NK-92 (cell line): ENCODE results near the gene PDE2A.

Experiments used
- DNase-seq: peaks from one replicate; lab custom pipeline; 2025; ENCODE audit not compliant: unreplicated experiment; lab: John Stamatoyannopoulos, UW

The PDE2A gene

DNA sequence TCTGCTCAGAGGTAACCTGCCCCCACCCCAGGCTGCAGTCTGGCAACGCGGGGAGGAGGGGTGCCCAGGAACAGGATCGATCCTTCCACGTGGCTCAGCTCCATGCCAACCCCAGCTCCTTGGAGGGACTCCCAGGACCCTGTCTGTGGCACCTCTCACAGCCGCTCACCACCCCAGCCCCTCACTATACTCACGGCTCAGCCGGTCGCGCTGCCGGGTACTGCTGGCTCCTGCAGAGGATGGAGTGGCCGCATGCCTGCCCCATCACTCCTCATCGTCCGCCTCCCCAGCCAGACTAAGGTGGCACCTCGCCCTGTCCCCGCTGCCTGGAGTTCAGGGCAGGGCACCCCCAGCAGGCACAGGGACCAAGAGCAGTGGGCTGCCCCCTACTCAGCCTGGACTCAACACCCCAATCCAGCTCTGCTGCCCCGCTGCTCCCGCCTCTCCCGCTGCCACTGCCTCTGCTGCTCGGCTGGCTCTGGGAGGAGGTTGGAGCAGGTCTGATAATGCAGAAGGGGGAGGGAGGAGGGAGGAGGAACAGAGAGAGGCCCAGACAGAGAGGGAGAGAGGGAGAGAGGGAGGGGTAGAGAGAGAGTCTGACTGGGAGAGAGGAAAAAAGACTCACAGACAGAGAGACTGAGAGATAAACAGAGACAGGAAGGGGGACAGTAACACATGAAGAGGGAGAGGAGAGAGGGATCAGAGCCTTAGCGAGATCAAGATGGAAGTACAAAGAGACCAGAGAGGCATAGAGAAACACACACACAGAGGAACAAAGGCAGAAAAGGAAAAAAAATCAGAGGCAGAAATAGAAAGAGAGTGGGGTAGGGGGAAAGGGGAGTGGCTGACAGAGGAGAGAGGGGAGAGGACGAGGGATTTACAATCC is at the start of gene PDE2A:
Gene PDE2A, minus strand, starts transcription at position 480 of the 886 bp plus-strand sequence. Its CDS starts 215 bp downstream, at position 265.
- DNase-seq: no peak

DNA sequence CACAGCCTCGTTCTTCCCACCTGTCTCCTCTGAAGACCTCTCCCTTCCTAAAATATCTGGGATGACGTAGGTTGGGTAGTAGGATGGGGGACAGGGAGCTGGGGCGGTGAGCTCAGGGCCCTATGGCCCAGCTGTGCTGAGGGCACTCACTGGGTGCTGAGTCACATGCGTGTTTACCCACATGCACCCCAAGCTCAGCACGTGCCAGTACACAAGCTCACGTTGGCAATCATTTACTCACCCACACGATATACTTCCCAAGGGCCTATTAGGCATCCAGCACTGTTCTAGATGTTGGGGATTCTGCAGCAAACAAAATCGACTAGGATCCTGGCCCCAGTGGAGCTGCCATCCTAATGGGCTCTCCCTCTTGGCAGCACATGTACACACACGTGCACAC is 49.3 kb upstream of the PDE2A start:
- DNase-seq: no peak

DNA sequence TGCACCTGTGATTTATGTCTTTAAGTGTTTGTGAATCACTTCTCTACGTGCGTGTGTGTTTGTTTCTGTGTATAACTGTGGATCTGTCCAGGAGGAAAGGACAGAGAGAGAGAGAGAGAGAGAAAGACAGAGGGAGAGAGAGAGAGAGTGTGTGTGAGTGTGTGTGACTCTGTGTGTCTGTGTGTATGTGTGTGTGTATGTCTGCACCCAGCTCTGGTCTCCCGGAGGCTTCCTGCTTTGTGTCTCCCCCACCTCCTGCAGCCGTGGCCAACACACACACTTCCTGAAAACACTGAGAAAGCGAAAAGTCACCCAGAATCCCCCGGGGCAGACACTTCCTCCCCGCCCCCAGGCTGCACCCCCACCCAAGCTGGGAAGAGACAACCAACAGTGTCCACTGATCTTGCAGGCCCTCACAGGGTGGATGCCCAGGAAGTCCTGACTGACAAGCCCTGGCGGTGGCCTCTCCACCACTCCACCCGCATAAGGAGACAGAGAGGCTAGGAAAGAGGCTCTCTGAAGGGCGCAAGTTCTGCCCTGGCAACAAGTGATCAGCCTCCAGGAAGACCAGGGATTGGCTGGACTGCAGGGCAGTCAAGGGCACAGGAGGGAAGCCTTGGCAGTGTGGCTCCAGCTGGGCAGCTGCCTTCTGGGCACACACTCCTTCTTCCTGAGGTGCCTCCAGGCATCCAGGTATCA is 48.0 kb upstream of the PDE2A start:
- DNase-seq: peak; percentile 59

DNA sequence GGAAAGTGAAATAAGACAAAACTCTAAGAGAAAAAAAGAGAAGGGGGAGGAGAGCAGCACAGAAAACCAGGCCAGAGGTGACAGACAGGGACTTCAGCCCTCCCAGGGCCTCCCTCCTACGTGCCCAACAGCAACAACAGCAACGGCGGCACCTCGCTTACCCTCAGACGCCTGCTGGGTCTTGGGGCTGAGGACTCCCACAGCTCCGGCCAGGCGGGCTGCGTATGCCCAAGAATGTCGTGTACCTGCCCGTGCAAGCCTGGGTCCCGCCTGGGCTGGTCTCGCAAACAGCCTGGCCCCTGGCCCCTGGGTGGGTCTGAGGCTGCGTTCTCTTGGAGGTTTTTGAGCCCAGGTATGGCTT is 47.4 kb upstream of the PDE2A start:
- DNase-seq: no peak

DNA sequence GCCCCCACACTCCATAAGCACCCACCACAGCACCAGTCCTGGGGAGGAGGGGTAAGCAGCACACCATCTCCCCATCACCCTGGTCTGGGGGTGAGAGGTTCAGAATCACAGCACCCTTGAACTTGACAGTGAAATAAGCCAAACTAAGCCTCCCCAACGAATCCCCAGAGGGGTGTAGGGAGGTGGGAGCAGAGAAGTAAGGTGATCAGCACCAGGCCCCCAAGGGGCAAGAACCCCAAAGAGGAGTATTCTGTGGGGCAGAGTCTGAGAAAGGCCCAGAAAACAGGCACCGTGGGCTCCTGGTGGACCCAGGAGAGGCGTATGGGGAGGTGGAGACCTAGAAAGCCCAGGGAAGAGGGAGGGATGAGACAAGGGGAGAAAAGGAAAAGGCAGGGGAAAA is 47.1 kb upstream of the PDE2A start:
- DNase-seq: no peak

DNA sequence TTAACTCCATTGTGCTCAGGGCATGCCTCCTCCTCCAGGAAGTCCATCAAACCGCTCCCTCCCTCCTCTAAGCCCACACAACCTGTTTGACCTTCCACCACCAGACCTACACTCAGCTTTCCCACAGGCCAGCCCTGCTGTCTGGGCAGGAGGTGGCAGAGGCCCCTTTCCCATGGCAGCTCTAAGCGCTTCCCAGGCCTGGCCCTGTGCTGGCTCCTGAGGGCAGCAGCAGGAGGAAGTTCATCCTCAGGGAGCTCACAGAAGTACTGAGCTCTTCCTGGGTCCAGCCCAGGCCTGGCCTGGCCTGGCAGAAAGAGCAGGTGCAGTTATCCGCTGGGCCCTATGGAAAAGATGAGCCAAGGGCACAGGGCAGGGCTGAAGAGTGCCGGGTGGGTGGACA is 46.6 kb upstream of the PDE2A start:
- DNase-seq: no peak

DNA sequence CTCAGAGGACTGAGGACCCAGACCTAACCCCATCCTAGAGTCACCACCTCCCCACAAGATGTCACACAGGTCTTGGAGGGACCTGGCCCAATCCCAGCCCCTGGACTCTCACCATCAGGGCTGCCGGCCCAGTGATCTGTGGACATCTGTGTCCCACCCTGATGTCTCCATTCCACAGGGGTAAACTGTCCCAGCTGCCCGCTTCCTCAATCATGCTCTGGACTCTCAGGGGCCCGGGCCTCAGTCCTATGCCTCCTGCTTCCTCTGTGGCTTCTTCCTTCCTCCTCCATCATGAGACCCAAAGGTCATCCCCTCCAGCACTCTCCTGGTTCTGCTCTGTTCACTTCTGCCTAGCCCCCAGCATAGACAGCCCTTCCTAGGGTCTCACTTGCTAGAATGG is 45.8 kb upstream of the PDE2A start:
- DNase-seq: no peak

DNA sequence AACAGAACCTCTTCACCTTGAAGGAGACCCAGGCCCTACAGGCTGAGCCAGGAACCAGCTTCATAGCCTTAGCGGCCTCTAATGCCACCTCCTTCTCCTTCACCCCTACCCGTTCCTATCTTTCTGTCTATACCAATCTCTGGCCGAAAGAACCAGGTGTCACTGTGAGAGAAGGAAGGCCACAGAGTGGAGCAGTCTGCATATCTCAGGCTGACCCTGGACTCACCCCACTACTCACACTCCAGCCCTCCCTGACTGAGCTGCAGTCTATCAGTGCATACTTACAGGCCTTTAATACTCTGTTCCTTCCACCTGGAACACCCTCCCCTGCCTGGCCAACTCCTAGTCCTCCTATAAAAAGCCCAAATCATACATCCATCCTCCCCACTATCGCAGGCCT is 45.3 kb upstream of the PDE2A start:
- DNase-seq: no peak

DNA sequence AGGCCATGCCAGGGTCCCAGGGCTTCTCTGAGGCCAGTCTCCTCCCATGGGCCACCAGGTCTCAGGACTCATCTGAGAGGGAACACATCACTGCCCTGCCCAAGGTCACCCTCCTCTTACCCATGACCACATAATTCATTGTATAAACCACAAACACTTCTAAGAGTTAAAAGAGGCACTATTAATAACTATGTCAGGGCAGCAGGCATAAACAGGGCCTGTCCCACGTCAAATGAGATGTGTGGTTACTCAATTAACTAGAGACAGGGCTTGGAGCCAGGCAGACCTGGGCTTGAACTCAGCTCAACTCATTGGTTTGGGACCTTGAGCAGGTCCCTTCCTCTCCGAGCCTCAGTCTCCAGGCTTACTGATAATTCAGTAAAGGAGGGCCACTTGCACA is 44.9 kb upstream of the PDE2A start:
- DNase-seq: no peak

DNA sequence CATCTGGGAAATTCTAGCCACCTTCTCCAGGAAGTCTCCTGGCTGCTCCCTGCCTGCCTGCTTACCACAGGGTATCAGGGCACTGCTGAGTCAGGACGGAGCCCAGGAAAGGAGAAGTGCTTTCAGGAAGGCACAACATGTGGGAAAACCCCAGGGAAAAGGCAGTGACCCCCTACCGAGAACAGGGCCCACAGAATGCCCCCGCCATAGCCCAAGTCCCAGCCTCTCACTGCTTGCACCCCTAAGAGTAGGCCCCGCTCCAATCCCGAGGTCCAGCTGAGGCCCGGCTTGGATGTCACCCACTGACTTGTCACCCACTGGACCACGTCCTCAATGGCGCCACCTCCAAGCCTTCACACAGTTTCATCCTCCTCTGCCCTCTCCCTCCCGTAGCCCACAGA is 43.9 kb upstream of the PDE2A start:
- no peak for DNase-seq

DNA sequence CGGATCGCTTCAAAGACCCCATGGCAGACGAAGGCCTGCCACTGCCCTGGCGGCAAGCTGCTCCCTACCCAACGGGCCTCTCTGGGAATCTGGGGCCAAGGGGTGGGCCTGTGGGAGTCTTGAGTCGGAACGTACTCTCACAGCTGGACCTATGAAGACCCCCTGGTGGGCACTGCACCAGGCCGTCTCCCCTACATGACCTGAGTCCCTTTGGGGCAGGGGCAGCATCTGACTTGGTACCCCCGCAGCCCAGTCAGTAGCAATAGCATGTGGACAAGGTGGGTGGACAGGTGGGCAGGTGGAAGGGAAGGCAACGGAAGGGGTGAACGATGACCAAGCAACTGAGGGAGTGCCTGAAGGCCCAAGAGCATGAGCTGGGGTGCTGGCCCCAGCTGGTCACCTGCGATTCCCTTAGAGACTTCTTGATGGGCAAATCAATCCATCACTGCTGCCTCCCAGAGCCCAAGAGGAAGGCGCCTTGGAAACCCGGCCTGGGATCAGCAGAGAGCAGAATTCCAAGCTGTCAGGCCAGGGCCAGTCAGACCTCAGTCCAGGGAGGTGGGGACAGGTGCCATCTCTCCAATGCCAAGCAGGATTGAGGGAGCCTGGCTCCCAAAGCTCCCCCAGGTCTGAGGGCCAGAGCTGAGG is 42.7 kb upstream of the PDE2A start:
- no peak for DNase-seq

DNA sequence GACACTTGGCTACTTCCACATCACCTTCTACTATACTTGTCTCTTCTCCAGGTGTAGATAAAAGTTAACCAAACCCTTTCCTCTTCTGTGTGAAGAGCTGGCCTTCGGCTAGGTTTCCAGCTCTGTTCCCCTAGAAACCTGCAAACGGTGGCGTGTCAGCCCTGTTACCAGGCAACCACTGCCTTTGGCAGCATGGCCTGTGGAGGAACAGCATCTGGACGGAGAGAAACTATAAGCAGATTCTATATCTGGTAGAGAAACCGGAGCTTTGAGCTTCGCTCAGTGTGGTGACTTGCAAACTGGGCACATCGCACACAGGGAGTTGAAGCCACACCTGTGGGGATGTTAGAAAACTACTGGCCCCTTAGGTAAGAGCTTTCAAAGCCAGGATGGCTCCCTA is 42.1 kb upstream of the PDE2A start:
- DNase-seq: no peak

DNA sequence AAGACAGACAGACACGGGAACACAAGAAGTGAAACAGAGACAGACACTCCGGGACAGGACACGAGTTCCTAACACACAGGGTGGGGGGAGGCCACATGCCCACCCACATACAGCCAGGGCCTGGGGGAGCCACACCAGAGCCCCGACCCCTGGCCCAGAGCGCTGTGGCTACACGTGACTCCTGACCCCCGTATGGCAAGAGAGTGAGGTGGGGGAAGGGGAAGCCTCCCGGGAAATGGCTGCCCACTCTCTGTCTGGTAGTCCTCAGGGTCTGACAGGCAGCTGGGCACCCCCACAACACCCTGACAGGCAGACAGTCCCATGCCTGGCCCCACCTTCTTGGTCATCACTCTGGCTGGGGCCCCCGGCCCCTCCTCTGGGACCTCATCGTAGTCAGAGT is 38.6 kb upstream of the PDE2A start:
- no peak for DNase-seq

DNA sequence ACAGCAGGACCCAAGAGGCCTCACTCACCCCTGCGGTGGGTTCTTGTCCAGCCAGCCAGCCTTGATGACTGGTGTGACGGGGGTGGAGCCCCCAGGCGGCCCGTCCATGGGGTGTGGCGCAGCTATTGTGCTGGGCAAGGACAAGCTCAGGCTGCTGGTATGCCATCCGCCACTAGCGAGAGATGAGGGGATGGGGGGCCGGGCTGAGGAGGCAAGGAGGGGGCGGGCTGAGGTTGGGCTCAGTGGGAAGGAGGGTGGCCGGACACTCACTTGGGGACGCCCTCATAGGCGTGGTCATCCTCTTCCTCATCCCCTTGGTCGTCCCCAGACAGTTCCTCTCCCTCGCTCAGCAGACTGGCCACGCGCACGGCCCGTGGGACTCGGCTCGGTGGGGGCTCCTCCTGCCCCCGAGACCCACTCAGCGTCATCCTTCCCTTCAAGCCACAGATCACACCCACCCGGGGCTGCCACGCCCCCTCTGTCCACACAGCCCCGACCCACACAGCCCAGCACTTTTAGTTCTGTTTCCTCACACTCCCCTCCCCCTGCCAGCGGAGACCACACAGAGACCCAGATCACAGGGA is 38.0 kb upstream of the PDE2A start:
- DNase-seq: no peak

DNA sequence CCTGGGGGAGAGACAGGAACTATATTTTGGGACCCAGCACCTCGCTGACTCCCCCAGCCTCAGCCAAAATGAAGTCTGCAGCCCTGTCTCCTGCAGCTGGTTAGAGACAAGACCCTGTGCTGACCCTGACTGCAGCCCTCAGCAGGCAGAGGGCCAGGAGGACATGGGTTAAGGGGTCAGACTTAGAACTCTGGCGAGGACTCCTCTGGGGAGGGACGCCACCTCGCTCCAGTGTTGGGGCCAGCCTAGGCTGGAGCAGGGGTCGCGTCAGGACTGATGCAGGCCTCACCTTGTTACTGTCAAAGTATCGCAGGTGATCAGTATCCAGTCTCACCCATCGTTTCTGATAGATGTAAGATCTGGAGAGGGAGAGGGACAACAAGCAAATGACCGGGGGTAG is 36.9 kb upstream of the PDE2A start:
- DNase-seq: no peak

DNA sequence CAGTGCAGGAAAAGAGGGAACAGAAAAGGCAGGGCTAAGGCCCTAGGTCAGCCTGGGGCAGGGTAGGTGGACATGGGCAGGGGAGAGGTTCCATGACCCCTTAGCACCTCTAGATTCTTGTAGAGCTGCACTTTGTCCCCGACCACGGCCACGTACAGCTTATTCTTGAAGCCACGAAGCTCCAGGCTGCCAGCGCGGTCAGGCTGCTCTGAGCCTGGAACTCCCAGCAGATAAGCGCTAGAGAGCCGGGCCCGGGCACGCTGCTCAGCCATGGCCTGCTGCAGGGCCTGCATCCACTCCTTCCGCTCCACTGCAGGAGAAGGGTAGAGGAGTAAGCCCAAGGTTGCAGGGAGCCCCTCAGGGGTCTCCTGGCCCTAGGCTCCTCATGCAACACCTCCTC is 36.1 kb upstream of the PDE2A start:
- no peak for DNase-seq

DNA sequence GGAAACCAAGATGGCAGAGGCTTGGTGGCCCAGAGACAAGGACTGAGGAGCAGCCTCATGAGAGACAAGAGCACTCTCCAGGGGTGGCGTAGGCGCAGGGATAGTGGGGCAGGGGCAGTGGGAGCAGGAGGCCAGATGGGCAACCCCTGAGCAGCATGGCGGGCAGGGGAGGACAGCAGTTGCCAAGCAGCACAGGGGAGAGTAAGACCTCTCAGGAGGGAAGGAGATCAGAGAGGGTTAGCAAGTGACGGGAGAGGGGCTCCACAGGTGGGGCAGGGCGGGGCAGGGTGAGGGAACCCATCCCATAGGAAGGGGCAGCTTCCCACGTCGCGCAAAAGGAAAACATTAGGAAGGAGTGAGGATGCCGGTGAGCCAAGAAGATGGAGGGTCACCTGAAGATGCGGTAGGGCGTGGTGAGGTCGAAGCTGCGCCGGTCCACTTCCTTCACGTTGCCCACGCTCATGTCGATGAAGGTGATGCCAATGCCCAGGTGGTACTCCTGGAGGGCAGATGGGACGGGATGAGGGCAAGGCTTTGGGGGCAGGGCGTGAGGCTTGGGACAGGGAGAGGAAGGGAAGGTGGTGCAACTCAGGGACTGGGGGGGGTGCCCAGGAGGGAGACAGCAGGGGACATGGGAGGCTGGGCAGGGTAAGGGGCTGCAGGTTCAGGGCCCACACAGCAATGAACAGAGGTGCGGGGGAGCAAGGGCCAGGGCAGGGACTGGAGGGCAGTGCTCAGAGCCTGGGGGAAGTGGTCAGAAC is 35.4 kb upstream of the PDE2A start:
- DNase-seq: no peak

DNA sequence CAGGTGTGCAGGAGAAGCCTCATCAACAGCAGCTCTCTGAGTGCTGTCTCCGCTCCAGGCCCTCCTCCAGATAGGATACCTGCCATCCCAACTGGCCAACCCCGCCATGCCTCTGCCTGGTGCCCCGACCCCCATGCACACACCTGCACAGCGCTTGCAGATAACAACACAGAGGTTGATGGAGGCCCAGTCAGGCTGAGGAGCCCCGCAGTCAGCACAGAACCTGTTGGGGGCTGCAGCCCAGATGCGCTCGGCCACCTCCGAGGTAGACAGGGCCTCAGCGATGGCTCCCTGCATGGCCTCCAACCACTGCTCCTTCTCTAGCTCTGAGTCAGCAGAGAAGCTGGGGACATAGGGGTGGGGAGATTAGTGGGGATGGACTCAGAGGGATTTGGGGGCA is 32.8 kb upstream of the PDE2A start:
- no peak for DNase-seq

DNA sequence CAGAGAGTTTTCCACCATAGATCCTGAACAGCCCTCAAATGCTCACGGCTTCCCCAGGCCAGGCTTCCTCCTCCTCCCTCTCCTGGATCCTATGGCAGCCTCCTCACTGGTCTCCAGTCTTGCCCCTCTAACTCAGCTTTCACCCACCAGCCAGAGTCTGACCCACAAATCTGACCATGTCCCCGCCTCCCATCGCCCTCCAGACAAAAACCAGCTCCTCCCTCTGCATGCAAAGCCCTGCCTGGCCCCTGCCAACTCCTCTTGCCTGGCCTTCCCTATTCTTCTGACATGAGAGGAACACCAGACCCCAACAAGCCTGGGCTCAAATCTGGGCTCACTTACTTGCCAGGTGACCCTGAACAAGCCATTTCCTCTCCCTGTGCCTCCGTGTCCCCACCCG is 32.4 kb upstream of the PDE2A start:
- DNase-seq: no peak

DNA sequence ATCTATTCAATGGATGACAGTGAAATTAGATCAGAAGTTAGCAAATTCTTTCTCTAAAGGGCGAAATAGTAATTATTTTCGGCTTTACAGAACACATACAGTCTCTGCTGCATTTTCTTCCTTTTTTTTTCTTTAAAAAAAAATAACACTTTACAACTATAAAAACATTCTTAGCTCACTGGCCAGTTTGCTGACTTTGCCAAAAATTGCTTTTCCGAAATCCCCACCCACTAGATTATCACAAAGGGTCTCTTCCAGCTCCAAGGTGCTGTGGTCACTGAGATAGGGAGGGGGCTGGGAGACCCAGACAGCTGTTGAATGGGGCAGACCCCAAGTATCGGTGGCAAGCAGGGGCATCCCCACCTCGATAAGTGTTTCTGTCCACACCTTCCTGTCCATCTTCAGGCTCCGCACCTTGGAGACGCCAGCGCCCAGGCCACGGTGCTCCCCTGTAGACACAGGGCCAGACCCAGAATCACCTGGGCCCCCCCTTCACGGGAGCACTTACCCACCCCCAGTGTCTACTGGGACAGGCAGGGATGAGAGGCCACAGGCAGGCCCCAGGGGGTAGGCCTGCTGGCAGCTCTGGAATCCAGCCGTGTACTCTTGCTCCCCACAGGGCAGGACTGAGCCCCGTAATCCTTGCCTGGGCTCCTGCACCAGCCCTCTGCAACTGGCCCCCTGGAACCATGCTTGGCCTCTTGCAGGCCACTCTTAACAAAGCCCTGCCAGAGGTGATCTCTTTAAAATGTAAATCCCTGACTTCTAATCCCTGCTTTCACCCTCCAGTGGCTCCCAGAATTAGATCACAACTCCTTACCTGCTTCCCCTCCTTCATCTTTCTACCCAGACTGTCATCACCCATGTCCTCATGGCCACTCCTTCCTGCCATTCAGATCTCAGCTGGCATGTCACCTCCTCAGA is 31.5 kb upstream of the PDE2A start:
- DNase-seq: no peak
